DMS53 treated with DMSO at 0.1 percent for 48 hours (cell line): ENCODE measurements around the gene RPP25L.
"Not testable (repeated sequence)": the region's sequence is repeated elsewhere in the genome, so short reads cannot be mapped to it uniquely, and the experiment has no call there.

ENCODE experiments used
- DNase-seq: peaks from one replicate; lab custom pipeline; 2025; ENCODE audit not compliant: unreplicated experiment; lab: John Stamatoyannopoulos, UW

RPP25L gene, protein sequence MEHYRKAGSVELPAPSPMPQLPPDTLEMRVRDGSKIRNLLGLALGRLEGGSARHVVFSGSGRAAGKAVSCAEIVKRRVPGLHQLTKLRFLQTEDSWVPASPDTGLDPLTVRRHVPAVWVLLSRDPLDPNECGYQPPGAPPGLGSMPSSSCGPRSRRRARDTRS

GRCh38 chr9:34611811-34612787 is at the start of gene RPP25L:
RPP25L (minus strand) TSS chr9:34612097; CDS start chr9:34611296, 801 bp downstream.
- peak; percentile 43 for DNase-seq

DNA sequence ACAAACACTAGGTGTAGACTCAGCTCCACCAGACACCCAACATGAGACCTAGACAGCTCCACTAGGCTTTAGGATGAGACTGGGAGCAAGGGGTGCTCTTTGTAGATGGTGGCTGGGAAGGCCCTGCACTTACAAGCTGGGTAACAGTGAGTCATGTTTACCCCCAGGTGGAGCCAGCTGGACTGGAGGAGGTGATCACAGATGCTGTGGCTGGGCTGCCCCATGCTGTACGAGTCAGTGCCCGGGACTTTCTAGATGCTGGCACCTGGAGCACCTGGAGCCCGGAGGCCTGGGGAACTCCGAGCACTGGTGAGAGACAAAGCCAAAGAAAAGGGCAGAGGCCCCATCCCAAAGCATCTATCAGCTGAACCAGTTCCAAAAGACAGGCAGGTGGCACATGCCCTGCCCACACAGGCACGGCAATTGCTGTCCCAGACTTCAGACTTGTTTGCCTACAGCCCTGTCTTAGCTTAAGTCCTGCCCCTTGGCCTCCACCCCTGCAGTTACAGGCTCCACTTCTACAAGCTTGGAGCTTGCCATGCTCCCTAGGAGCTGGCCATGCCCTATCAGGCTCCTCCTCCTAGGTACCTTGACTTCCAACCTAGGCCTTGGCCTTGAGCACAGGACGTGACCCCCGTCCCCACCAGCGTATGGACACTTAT is 47.8 kb upstream of the RPP25L start:
- peak; percentile 72 for DNase-seq

DNA sequence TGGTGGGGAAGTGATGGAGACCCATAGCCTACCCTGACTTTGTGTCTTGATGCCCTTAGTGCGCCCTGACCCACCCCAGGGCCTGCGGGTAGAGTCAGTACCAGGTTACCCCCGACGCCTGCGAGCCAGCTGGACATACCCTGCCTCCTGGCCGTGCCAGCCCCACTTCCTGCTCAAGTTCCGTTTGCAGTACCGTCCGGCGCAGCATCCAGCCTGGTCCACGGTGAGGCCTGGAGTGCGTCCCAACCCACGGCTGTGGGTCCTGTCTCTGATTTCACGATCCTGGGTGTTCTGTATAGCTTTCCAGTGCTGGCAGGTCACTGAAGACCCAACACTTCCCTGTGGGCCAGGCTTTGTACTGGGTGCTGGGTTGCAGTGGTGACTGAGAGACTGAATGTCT is 46.6 kb upstream of the RPP25L start:
- no peak for DNase-seq

GRCh38 chr9:34656992-34657391 is 45.1 kb upstream of the RPP25L start:
- DNase-seq = no peak

- DNase-seq = no peak
Observed at GRCh38 chr9:34655394-34655793, 43.5 kb upstream of the RPP25L start.

DNA sequence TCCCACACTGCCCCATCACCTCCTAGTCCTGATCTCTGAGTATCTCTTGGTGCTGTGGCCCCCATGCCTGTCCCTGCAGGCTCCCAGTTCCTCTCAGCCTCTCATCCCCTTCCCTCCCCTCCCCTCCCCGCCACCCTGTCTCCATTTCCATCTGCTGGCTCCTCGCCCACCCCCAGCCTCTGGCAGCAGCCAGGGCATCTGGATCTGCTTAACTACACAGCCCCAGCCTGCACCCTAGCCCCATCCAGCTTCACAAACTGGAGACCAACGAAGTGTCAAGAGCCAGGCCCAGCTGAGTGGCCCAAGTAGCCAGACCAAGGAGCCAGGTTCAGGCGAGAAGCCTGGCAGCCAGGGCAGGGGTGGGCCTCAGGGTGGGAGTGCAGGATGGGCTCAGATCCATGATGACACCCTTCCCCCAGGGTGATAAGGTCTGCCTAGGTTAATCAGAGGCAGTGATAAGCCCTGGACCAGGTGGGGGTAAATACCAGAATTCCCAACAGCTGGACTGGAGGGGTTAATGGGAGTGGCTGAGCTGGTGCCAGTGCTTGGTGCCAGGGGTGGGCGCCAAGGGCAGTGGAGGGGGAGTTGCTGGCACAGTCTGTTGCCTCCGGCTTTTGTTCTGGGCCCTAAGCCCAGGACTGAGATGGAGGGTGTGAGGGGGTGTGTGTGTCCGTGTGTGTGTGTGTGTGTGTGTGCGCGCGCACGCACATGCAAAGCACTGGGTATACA is 42.6 kb upstream of the RPP25L start:
- DNase-seq = no peak

GRCh38 chr9:34653151-34654072 is 41.5 kb upstream of the RPP25L start:
- no peak for DNase-seq

DNA sequence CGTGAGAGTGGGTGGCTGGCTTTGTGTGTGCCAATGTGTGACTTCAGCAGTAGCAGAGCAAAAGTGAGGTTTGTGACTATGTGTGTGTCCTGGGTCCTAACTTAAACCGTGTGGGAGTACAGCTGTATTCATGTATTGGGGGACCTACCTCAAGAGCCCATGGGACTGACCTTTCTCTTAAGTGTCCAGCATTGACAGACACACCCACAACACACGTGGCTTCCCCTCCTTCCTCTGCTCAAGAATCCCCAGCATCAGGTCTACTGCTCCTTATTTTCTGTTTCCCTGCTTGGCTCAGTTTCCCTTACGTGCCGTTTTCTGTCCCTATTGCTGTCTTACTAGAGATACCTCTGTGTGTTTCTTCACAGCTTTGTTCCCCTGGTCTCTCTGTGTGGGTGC is 40.7 kb upstream of the RPP25L start:
- DNase-seq = no peak

DNA sequence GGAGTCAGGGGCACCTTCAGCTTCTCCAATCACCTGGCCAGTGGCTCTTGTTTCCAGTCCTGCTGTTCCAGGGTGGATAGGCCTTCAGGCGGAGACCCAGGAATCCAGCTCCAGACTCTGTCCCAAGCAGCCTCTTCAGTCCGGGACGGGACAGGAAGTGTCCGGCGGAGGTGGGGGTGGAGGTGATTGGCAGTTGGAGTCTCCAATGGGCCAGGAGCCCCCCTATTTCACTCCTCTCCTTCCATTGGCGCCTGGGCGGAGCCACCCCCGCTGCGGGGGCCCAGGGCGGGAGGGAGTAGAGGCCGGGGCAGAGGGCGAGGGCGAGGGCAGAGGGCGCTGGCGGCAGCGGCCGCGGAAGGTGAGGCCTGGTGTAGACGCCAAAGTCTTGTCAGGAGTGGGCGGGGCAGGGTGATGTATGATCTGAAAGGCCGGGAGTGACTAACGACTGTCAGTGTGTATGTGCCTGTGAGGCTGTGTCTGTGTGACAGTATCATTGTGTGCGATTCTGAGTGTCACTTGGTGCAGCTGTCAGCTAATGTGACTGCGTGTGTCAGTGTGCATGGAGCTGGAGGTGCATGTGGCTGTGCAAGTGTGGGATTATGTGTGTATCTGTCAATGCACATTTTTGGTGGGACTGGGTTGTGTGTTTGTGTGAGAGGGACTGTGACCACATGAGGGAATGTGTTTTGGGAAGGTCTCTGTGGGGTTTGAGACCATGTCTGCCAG is 40.1 kb upstream of the RPP25L start, which contains the start of gene IL11RA:
Gene IL11RA, plus strand, starts transcription at position 310 of the 726 bp plus-strand sequence. CDS start 3,033 bp downstream, outside the sequence.
- peak; percentile 56 for DNase-seq

DNA sequence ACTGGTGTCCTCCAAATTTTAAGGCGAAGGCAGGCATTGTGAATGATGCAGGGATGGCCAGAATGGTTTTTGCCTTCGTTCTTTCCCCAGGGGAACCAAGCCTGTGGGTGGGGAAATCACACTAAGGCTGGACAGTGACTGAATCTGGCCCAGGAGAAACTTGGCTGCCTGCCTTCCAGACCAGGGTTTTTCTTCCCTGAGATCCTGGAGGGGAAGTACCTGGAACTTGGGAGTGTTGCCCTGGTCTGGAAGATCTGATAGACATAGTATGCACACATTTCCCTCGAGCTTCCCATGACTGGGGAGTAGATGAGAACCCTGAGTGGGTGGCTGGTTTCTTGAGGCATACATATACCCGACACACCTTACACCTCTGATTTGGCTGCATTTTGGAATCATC is 39.4 kb upstream of the RPP25L start:
- DNase-seq = no peak

- no peak for DNase-seq
Observed at GRCh38 chr9:34650816-34651215, 38.9 kb upstream of the RPP25L start.

DNA sequence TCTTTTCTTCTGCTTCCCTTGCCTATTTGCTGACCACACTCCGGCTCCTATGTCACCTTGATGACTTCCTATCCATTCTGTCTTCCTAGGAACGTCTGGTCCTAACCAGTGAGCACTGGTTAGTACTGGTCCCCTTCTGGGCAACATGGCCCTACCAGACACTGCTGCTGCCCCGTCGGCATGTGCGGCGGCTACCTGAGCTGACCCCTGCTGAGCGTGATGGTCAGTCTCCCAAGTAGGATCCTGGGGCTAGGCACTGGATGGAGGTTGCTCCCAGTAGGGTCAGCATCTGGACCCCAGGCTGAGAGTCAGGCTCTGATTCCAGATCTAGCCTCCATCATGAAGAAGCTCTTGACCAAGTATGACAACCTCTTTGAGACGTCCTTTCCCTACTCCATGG is 36.8 kb upstream of the RPP25L start:
- DNase-seq = no peak

DNA sequence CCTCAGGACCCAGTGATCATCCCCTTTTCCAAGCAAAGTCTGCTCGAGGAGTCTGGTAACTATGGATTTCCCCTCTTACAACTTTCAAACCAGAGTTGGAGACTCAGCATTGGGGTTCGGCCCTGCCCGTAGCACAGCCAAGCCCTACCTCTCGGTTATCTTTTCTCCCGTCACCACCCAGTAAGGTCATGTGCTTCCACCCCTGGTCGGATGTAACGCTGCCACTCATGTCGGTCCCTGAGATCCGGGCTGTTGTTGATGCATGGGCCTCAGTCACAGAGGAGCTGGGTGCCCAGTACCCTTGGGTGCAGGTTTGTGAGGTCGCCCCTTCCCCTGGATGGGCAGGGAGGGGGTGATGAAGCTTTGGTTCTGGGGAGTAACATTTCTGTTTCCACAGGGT is 35.8 kb upstream of the RPP25L start:
- no peak for DNase-seq

GRCh38 chr9:34647084-34647403 is 35.1 kb upstream of the RPP25L start:
- DNase-seq = no peak

DNA sequence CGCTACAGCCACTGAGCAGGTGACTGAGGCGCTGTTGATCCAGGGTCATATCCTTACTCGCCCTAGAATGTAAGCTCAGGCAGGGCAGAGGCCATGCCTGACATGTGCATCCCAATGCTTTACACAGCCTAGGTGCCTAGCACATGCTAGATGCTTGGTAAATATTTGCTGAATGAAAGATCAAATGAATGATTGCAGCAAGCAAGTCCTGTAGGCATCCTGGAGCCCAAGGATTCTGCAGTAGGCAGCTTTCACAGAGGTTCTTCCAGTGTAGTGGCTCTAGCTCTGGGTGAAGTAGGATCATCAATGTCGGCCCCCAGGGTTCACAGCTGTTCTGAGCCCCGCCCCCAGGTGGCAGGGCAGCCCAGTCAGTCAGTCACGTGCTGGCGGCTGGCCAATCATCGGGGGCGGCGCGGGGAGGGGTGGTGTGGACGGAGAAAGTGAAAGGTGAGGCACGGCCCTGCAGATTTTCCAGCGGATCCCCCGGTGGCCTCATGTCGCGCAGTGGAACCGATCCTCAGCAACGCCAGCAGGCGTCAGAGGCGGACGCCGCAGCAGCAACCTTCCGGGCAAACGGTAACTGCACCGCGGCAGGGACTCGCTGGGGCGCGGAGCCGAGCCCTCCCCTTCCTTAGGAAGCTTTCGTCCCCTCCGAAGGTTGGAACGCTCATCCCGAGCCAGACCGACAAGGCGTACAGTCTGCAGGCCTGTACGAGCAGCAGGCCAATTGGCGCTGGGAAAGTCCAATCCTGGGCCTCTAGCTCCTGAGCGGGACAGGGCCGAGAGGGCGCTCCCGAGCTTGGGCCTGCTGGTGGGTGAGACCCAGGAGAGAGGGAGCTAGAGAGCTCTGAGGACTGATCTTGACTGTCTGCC is 34.5 kb upstream of the RPP25L start, which contains the start of gene GALT:
Gene GALT, plus strand, starts transcription at position 465 of the 873 bp plus-strand sequence. Its CDS starts 30 bp downstream, at position 495.
- peak; percentile 63 for DNase-seq

- DNase-seq = no peak
Observed at GRCh38 chr9:34644766-34645314, 32.9 kb upstream of the RPP25L start.

DNA sequence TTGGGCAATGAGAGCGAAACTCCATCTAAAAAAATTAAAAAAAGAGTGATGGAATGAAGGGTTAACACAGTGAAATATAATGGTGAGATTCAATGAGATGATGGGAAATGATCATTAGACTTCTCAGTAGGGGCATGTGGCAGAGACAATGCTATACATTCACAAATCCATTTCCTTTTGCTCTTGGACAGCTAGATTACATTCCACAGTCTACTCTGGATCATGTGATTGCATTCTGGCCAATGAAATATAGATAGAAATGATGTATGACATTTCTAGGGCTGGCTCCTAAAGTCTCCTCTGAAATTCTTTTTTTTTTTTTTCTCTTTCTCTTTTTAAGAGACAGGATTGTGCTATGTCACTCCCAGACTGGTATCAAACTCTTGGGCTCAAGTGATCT is 30.8 kb upstream of the RPP25L start:
- no peak for DNase-seq

GRCh38 chr9:34639322-34639721 is 27.4 kb upstream of the RPP25L start:
- DNase-seq = not testable (repeated sequence)
